ENCODE measurements around the gene ACOXL.
A peak's percentile ranks its signal among the peaks of the same experiment; 100 is the strongest.
"Not testable (repeated sequence)": the region's sequence is repeated elsewhere in the genome, so short reads cannot be mapped to it uniquely, and the experiment has no call there.

ACOXL gene

GRCh38 chr2:111048856-111049768 lies 316.7 kb downstream of the ACOXL start:
- DNase-seq, result peak; percentile 15

- DNase-seq, result peak; percentile 5
These were observed 317.6 kb downstream of the ACOXL start for GRCh38 chr2:111049792-111050640.

- no peak for DNase-seq
These were observed 318.5 kb downstream of the ACOXL start for GRCh38 chr2:111050701-111051376.

GRCh38 chr2:111052621-111053020 lies 320.2 kb downstream of the ACOXL start:
- no peak for DNase-seq

GRCh38 chr2:111053266-111053665 lies 320.9 kb downstream of the ACOXL start:
- DNase-seq, result no peak

GRCh38 chr2:111053825-111054515 lies 321.6 kb downstream of the ACOXL start:
- DNase-seq, result no peak

GRCh38 chr2:111054791-111055691 lies 322.7 kb downstream of the ACOXL start:
- no peak for DNase-seq

- DNase-seq, result no peak
These were observed 323.4 kb downstream of the ACOXL start for GRCh38 chr2:111055735-111056134.

GRCh38 chr2:111057045-111057444 lies 324.7 kb downstream of the ACOXL start:
- DNase-seq, result no peak

- DNase-seq, result no peak
These were observed 325.3 kb downstream of the ACOXL start for GRCh38 chr2:111057721-111058120.

- no peak for DNase-seq
These were observed 325.9 kb downstream of the ACOXL start for GRCh38 chr2:111058264-111058663.

GRCh38 chr2:111061191-111061590 lies 328.8 kb downstream of the ACOXL start:
- no peak for DNase-seq

GRCh38 chr2:111062417-111062816 lies 330.0 kb downstream of the ACOXL start:
- DNase-seq, result no peak

GRCh38 chr2:111066062-111066593 lies 333.8 kb downstream of the ACOXL start:
- DNase-seq, result no peak

GRCh38 chr2:111068435-111069058 lies 336.2 kb downstream of the ACOXL start:
- no peak for DNase-seq

- no peak for DNase-seq
These were observed 337.3 kb downstream of the ACOXL start for GRCh38 chr2:111069722-111070121.

- peak; percentile 57 for DNase-seq
These were observed 339.3 kb downstream of the ACOXL start for GRCh38 chr2:111071600-111072171.

GRCh38 chr2:111072220-111072871 lies 340.0 kb downstream of the ACOXL start:
- DNase-seq, result peak; percentile 85

- DNase-seq, result not testable (repeated sequence)
These were observed 350.3 kb downstream of the ACOXL start for GRCh38 chr2:111082659-111083058.

GRCh38 chr2:111091811-111092211 lies 359.4 kb downstream of the ACOXL start:
- no peak for DNase-seq

Measured in fibroblast of skin of right biceps (primary cell).